HepG2 (cell line): ENCODE results near the gene TPM1.

ENCODE experiments used
- AKAP8 ChIP-seq: sonication (generic); formaldehyde crosslinking; IDR thresholded peaks from 2 replicates; pipeline ENCODE4 v1.5.1; 2020; ENCODE audit warnings: mild to moderate bottlenecking, missing genetic modification reagents
- CTCF ChIP-seq: sonication (generic); formaldehyde crosslinking; IDR thresholded peaks from 2 replicates; pipeline ENCODE4 v1.5.0; 2020; ENCODE audit warnings: mild to moderate bottlenecking, missing genetic modification reagents, moderate library complexity
- E2F1 ChIP-seq: sonication (generic); formaldehyde crosslinking; IDR thresholded peaks from 2 replicates; pipeline ENCODE4 v1.5.0; 2020; ENCODE audit warnings: missing genetic modification reagents
- FOXC1 ChIP-seq: sonication (generic); formaldehyde crosslinking; IDR thresholded peaks from 2 replicates; pipeline ENCODE4 v1.8.0; 2022; ENCODE audit warnings: mild to moderate bottlenecking, missing genetic modification reagents, borderline replicate concordance
- FOXM1 ChIP-seq: sonication (generic); formaldehyde crosslinking; IDR thresholded peaks from 2 replicates; pipeline ENCODE4 v1.5.0; 2020; ENCODE audit warnings: missing genetic modification reagents
- MAFF ChIP-seq: IDR thresholded peaks from 2 replicates; pipeline ENCODE4 v1.6.1; 2011; ENCODE audit warnings: low read depth, low read length, improper control_type of control experiment
- POLR2A ChIP-seq, 2 experiments: IDR thresholded peaks; 2 replicates each; pipeline ENCODE4 v1.6.1; 2011; ENCODE audit warnings: low read depth in 2 of 2, low read length in 2 of 2, mild to moderate bottlenecking in 1 of 2, moderate library complexity in 1 of 2; ENCODE audit not compliant: insufficient read depth in 1 of 2
- SMARCC2 ChIP-seq: fragments of 450-650 bp; IDR thresholded peaks from 2 replicates; pipeline ENCODE4 v1.6.1; 2017; ENCODE audit warnings: antibody characterized with exemption, mild to moderate bottlenecking
- ZBTB43 ChIP-seq: sonication (generic); formaldehyde crosslinking; conservative IDR thresholded peaks from 2 replicates; pipeline ENCODE4 v1.4.0; 2020; ENCODE audit warnings: missing genetic modification reagents
- ZKSCAN1 ChIP-seq: fragments of 150-350 bp; IDR thresholded peaks from 2 replicates; pipeline ENCODE4 v1.6.1; 2014; ENCODE audit warnings: low read length

- no peak for TF ChIP-seq E2F1 (CRISPR knock-in tag)
- TF ChIP-seq ZKSCAN1: no peak
- no peak for TF ChIP-seq CTCF (CRISPR knock-in tag)
- no peak for TF ChIP-seq ZBTB43 (CRISPR knock-in tag)
- no peak for TF ChIP-seq POLR2A (IDR thresholded peaks at IDR 0.05; ENCODE audit: insufficient read depth in 1 of 2, low read depth in 2 of 2, low read length in 2 of 2)
- TF ChIP-seq AKAP8 (CRISPR knock-in tag): no peak
- TF ChIP-seq SMARCC2: no peak
- no peak for TF ChIP-seq MAFF
- no peak for TF ChIP-seq FOXC1
- TF ChIP-seq FOXM1 (CRISPR knock-in tag): no peak
These were observed 25.6 kb downstream of the TPM1 start for GRCh38 chr15:63067976-63068743.
